Vagina (tissue), 2 donors: ENCODE results near the gene BNIP5.

Experiments
- CTCF ChIP-seq, 3 experiments: fragments of 450-650 bp in 2 of 3; fragments of 200-600 bp in 1 of 3; sonication (generic) in 1 of 3; IDR thresholded peaks; one replicate each; pipeline ENCODE4 v1.5.1; 2017 to 2019; ENCODE audit warnings: antibody characterized with exemption in 3 of 3, mild to moderate bottlenecking in 2 of 3, moderate library complexity in 2 of 3
- POLR2A ChIP-seq, 2 donors: fragments of 450-650 bp; IDR thresholded peaks; one replicate each; pipeline ENCODE4 v1.6.1; 2017; ENCODE audit warnings: antibody characterized with exemption in 2 of 2, mild to moderate bottlenecking in 2 of 2, moderate library complexity in 2 of 2

DNA sequence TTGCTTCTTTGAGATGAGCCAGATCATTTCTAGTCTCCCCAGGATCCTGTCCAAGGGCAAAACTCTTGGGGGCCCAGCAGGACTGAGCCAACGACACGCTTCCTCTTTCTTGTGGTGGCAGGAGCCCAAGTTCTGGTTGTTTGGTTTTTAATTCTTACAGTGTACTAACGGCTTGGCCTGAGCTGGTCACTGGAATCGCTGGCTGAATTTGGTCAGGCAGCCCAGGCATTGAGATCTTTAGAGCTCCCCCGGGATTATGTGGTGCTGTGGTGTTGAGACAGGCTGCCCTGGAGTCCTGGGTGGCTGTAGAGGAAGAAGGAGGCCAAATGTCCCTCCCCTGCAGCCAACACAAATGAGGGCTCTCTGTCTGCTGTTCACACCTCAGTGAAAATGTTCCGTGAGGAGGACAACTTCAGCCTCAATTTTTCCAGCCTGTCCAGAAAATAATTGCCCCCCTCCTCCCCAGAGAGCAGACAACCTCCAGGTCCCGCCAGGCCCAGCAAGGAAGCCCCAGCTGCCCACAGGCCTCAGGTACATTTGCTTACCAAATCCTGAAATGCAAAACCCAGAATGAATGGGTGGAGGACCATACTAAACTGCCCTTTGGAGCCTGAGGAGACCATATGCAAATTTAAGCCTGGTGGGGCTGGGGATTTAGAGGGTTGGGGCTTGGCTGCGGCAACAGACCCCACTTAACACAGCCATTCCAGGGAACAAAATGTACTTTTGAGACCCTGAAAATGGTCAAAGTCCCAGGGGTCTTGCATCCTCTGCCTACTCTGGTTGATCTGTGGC, 23.6 kb downstream of the BNIP5 start:
- TF ChIP-seq CTCF (IDR thresholded peaks at IDR 0.05): no peak
- TF ChIP-seq POLR2A (IDR thresholded peaks at IDR 0.05): no peak
